GM21576 (cell line): ENCODE results near the gene FAXDC2.
A peak's percentile ranks its signal among the peaks of the same experiment; 100 is the strongest.

Source experiments
- ATAC-seq: cut with Tn5 transposase; IDR thresholded peaks from one replicate; pipeline ENCODE4 v1.9.1; 2021; ENCODE audit warnings: mild to moderate bottlenecking, moderate library complexity; ENCODE audit not compliant: unreplicated experiment

FAXDC2 gene

GRCh38 chr5:154801083-154801482, 49.3 kb downstream of the FAXDC2 start:
- ATAC-seq, result no peak

- no peak for ATAC-seq
These were observed 49.8 kb downstream of the FAXDC2 start for GRCh38 chr5:154800582-154800981.

- ATAC-seq, result no peak
These were observed 52.6 kb downstream of the FAXDC2 start for GRCh38 chr5:154797762-154798161.

- no peak for ATAC-seq
These were observed 55.2 kb downstream of the FAXDC2 start for GRCh38 chr5:154795235-154795596.

- ATAC-seq, result no peak
These were observed 55.7 kb downstream of the FAXDC2 start for GRCh38 chr5:154794525-154795234.

- no peak for ATAC-seq
These were observed 56.5 kb downstream of the FAXDC2 start for GRCh38 chr5:154793599-154794524.

- peak; percentile 84 for ATAC-seq
These were observed 58.9 kb downstream of the FAXDC2 start for GRCh38 chr5:154791535-154791934.

- ATAC-seq, result no peak
These were observed 62.2 kb downstream of the FAXDC2 start for GRCh38 chr5:154788212-154788611.

GRCh38 chr5:154786414-154786813, 64.0 kb downstream of the FAXDC2 start:
- no peak for ATAC-seq

- ATAC-seq, result no peak
These were observed 65.5 kb downstream of the FAXDC2 start for GRCh38 chr5:154784856-154785255.

- peak; percentile 52 for ATAC-seq
These were observed 66.5 kb downstream of the FAXDC2 start for GRCh38 chr5:154783774-154784460.

GRCh38 chr5:154782812-154783592, 67.4 kb downstream of the FAXDC2 start:
- peak; percentile 4 for ATAC-seq

GRCh38 chr5:154782326-154782725, 68.1 kb downstream of the FAXDC2 start:
- peak; percentile 39 for ATAC-seq

GRCh38 chr5:154780128-154780527, 70.3 kb downstream of the FAXDC2 start:
- ATAC-seq, result no peak

GRCh38 chr5:154779105-154779504, 71.3 kb downstream of the FAXDC2 start:
- ATAC-seq, result no peak

GRCh38 chr5:154778534-154778933, 71.9 kb downstream of the FAXDC2 start:
- no peak for ATAC-seq

GRCh38 chr5:154776167-154776566, 74.2 kb downstream of the FAXDC2 start:
- no peak for ATAC-seq

GRCh38 chr5:154773326-154773725, 77.1 kb downstream of the FAXDC2 start:
- ATAC-seq, result no peak

GRCh38 chr5:154771383-154771901, 79.0 kb downstream of the FAXDC2 start:
- ATAC-seq, result no peak

GRCh38 chr5:154770111-154770510, 80.3 kb downstream of the FAXDC2 start:
- ATAC-seq, result peak; percentile 57
